Liver (tissue), 9 donors: Measurements from ENCODE around the gene PNMA6F. TPM values are rescaled to one million over a fixed set of nuclear protein-coding genes. Genes with fewer than 3 reads are reported as not detected.

Source experiments
- DNase-seq: peaks from one replicate; pipeline ENCODE4 v3.0.0-alpha.2; 2017; ENCODE audit warnings: low spot score
- H3K27ac ChIP-seq, 2 donors: one replicate each; pipeline ENCODE4 v1.7.0; 2013; ENCODE audit warnings: inconsistent platforms in 2 of 2, low read length in 2 of 2, control low read depth in 1 of 2, low read depth in 1 of 2, mild to moderate bottlenecking in 1 of 2
- H3K27me3 ChIP-seq, 4 donors: one replicate each; pipeline versions ENCODE4 v1.6.1 to v1.7.0; 2013; ENCODE audit warnings: low read length in 3 of 4, inconsistent platforms in 1 of 4, mild to moderate bottlenecking in 1 of 4, moderate library complexity in 1 of 4; ENCODE audit not compliant: control insufficient read depth in 4 of 4, insufficient read depth in 4 of 4
- H3K36me3 ChIP-seq, 4 donors: one replicate each; pipeline versions ENCODE4 v1.6.1 to v1.7.0; 2013; ENCODE audit warnings: low read length in 3 of 4, mild to moderate bottlenecking in 3 of 4, low read depth in 1 of 4, moderate library complexity in 1 of 4; ENCODE audit not compliant: control insufficient read depth in 4 of 4, insufficient read depth in 3 of 4
- H3K4me1 ChIP-seq, 4 donors: one replicate each; pipeline versions ENCODE4 v1.6.1 to v1.7.0; 2013; ENCODE audit warnings: low read length in 3 of 4, mild to moderate bottlenecking in 3 of 4, moderate library complexity in 1 of 4; ENCODE audit not compliant: control insufficient read depth in 4 of 4, insufficient read depth in 4 of 4
- H3K4me3 ChIP-seq, 3 donors: one replicate each; pipeline versions ENCODE4 v1.6.1 to v1.7.0; 2013; ENCODE audit warnings: low read length in 3 of 3, control low read depth in 1 of 3, low read depth in 1 of 3, mild to moderate bottlenecking in 1 of 3
- H3K9ac ChIP-seq, 2 donors: one replicate each; pipeline ENCODE4 v1.7.0; 2013; ENCODE audit warnings: low read length in 2 of 2, mild to moderate bottlenecking in 2 of 2, moderate library complexity in 2 of 2, control low read depth in 1 of 2, low read depth in 1 of 2
- H3K9me3 ChIP-seq, 4 donors: one replicate each; pipeline versions ENCODE4 v1.6.1 to v1.7.0; 2013; ENCODE audit warnings: low read length in 3 of 4; ENCODE audit not compliant: control insufficient read depth in 4 of 4
- ATF3 ChIP-seq: IDR thresholded peaks from 2 replicates; pipeline ENCODE4 v1.6.1; 2016; ENCODE audit warnings: antibody characterized with exemption
- CTCF ChIP-seq: fragments of 150-350 bp; IDR thresholded peaks from 2 replicates; pipeline ENCODE4 v1.5.1; 2017; ENCODE audit warnings: improper control_type of control experiment, low read depth, low read length; ENCODE audit not compliant: missing input control
- EGR1 ChIP-seq, 2 donors: IDR thresholded peaks; 2 replicates each; pipeline ENCODE4 v1.6.1; 2016 to 2018; ENCODE audit warnings: antibody characterized with exemption in 2 of 2, low read depth in 2 of 2
- FOXA1 ChIP-seq: IDR thresholded peaks from 2 replicates; pipeline ENCODE4 v1.6.1; 2016; ENCODE audit warnings: antibody characterized with exemption
- FOXA2 ChIP-seq: IDR thresholded peaks from 2 replicates; pipeline ENCODE4 v1.6.1; 2016; ENCODE audit warnings: antibody characterized with exemption
- HNF4A ChIP-seq, 2 donors: conservative IDR thresholded peaks; 2 replicates each; pipeline ENCODE4 v1.6.1; 2016; ENCODE audit warnings: antibody characterized with exemption in 2 of 2, mild to moderate bottlenecking in 2 of 2
- HNF4G ChIP-seq: IDR thresholded peaks from 2 replicates; pipeline ENCODE4 v1.6.1; 2016; ENCODE audit warnings: antibody characterized with exemption
- JUND ChIP-seq, 2 donors: IDR thresholded peaks; 2 replicates each; pipeline ENCODE4 v1.6.1; 2016; ENCODE audit warnings: antibody characterized with exemption in 2 of 2
- MAX ChIP-seq: IDR thresholded peaks from 2 replicates; pipeline ENCODE4 v1.6.1; 2016; ENCODE audit warnings: antibody characterized with exemption
- NR2F2 ChIP-seq: IDR thresholded peaks from 2 replicates; pipeline ENCODE4 v1.6.1; 2016; ENCODE audit warnings: antibody characterized with exemption
- RAD21 ChIP-seq, 2 donors: IDR thresholded peaks; 2 replicates each; pipeline ENCODE4 v1.6.1; 2016; ENCODE audit warnings: antibody characterized with exemption in 2 of 2, mild to moderate bottlenecking in 2 of 2
- RXRA ChIP-seq, 2 donors: IDR thresholded peaks; 2 replicates each; pipeline ENCODE4 v1.6.1; 2017 to 2018; ENCODE audit warnings: antibody characterized with exemption in 2 of 2, mild to moderate bottlenecking in 1 of 2
- SP1 ChIP-seq: IDR thresholded peaks from 2 replicates; pipeline ENCODE4 v1.6.1; 2018; ENCODE audit warnings: antibody characterized with exemption, mild to moderate bottlenecking
- TAF1 ChIP-seq: conservative IDR thresholded peaks from 2 replicates; pipeline ENCODE4 v1.6.1; 2016; ENCODE audit warnings: antibody characterized with exemption, mild to moderate bottlenecking
- YY1 ChIP-seq: IDR thresholded peaks from 2 replicates; pipeline ENCODE4 v1.6.1; 2016; ENCODE audit warnings: antibody characterized with exemption, mild to moderate bottlenecking
- ZBTB33 ChIP-seq: IDR thresholded peaks from 2 replicates; pipeline ENCODE4 v1.6.1; 2016; ENCODE audit warnings: antibody characterized with exemption
- WGBS: extraction: QIAGEN DNeasy Blood & Tissue Kit; methylation state at CpG from one replicate; pipeline ENCODE4 v1.1.7; 2013; 5-methylcytosine and 5-hydroxymethylcytosine counted together
- polyA plus RNA-seq, 2 donors: library from polyadenylated mRNA; stranded (reverse) in 1 of 2; unstranded in 1 of 2; fragments of 200-250 nt in 1 of 2; fragments of >200 nt in 1 of 2; fragmentation: Nextera tagmentation in 1 of 2; extraction: Ambion mirVana in 1 of 2; gene quantifications; one replicate each; pipeline versions ENCODE4 v1.2.1 to v1.2.3, GENCODE V29; 2013 to 2015
- total RNA-seq, 2 donors: library from RNA; depleted of rRNA; stranded (reverse); fragments of >200 nt; gene quantifications; one replicate each; pipeline ENCODE4 v1.2.3, GENCODE V29; 2014
- TF ChIP-seq, protein P1 (sequence below): IDR thresholded peaks from 2 replicates; pipeline ENCODE4 v1.6.1; 2016; ENCODE audit warnings: antibody characterized with exemption, mild to moderate bottlenecking
- donor health status: healthy.
- donor health status: healthy.
- donor health status: healthy.
- donor health status: healthy.
- donor health status: healthy.

Gene PNMA6F
- total and polyA plus RNA-seq, 4 donors = not detected

DNA sequence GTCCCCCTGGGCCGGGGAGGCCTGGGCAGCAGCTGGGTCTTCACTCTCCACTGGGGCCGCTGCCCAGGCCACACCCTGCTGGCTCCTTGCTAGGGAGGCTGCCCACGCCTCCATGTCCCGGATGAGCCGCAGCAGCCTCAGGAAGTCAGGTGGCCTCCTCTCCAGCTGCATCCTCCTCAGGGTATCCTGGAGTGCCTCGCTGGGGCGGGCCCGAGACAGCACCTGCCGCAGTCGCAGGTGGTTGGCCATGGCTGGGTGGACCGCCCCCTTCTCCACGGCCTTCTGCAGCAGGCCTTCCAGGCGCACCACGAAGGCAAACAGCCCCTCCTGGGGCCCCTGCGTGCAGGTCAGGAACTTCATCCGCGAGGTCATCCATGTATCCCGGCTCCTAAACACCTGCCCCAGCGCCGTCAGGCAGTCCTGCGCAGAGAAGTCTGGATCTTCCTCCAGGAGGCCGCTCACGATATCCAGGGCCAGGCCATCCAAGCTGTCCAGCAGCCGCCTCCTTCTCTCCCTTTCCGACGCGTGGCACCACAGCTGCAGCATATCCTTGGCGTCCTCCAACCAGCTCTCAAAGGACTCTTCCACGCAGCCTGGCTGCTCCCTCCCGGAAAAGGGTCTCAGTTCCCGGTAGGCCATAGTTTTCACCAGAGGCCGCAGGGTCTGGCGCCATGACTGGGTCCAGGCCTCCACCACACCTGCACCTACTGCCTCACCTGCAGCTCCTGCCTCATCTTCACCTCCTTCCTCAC, 2.1 kb downstream of the PNMA6F start:
- H3K27ac ChIP-seq = no peak overlapping the region
- no peaks in the 10 kb centered on the region for H3K4me1 ChIP-seq
- no peaks in the 10 kb centered on the region for H3K9me3 ChIP-seq
- 90% methylated on average over 33 of the region's 33 CpGs for WGBS
- no peaks in the 10 kb centered on the region for H3K27me3 ChIP-seq
- no peak overlapping the region for H3K4me3 ChIP-seq
- no peaks in the 10 kb centered on the region for H3K36me3 ChIP-seq
- H3K9ac ChIP-seq = no peak overlapping the region
- DNase-seq = no peak
- TF ChIP-seq FOXA1 (no peak), FOXA2 (no peak), CTCF (no peak), RXRA (IDR thresholded peaks at IDR 0.05) (no peak), HNF4A (conservative IDR thresholded peaks at IDR 0.05) (no peak), SP1 (no peak), ZBTB33 (no peak), ATF3 (no peak), NR2F2 (no peak), RAD21 (IDR thresholded peaks at IDR 0.05) (no peak), TAF1 (no peak), HNF4G (no peak), EGR1 (IDR thresholded peaks at IDR 0.05; ENCODE audit: low read depth in 2 of 2) (no peak)
- TF ChIP-seq, protein P1, sequence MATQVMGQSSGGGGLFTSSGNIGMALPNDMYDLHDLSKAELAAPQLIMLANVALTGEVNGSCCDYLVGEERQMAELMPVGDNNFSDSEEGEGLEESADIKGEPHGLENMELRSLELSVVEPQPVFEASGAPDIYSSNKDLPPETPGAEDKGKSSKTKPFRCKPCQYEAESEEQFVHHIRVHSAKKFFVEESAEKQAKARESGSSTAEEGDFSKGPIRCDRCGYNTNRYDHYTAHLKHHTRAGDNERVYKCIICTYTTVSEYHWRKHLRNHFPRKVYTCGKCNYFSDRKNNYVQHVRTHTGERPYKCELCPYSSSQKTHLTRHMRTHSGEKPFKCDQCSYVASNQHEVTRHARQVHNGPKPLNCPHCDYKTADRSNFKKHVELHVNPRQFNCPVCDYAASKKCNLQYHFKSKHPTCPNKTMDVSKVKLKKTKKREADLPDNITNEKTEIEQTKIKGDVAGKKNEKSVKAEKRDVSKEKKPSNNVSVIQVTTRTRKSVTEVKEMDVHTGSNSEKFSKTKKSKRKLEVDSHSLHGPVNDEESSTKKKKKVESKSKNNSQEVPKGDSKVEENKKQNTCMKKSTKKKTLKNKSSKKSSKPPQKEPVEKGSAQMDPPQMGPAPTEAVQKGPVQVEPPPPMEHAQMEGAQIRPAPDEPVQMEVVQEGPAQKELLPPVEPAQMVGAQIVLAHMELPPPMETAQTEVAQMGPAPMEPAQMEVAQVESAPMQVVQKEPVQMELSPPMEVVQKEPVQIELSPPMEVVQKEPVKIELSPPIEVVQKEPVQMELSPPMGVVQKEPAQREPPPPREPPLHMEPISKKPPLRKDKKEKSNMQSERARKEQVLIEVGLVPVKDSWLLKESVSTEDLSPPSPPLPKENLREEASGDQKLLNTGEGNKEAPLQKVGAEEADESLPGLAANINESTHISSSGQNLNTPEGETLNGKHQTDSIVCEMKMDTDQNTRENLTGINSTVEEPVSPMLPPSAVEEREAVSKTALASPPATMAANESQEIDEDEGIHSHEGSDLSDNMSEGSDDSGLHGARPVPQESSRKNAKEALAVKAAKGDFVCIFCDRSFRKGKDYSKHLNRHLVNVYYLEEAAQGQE = no peak

- no peak overlapping the region for H3K4me3 ChIP-seq
- H3K9me3 ChIP-seq = no peaks in the 10 kb centered on the region
- 94% methylated on average over 7 of the region's 7 CpGs for WGBS
- no peaks in the 10 kb centered on the region for H3K27me3 ChIP-seq
- H3K27ac ChIP-seq = no peak overlapping the region
- DNase-seq = no peak
- H3K36me3 ChIP-seq = no peaks in the 10 kb centered on the region
- no peak overlapping the region for H3K9ac ChIP-seq
- H3K4me1 ChIP-seq = no peaks in the 10 kb centered on the region
- TF ChIP-seq FOXA1 (no peak), EGR1 (IDR thresholded peaks at IDR 0.05; ENCODE audit: low read depth in 2 of 2) (no peak), NR2F2 (no peak), YY1 (no peak), JUND (IDR thresholded peaks at IDR 0.05) (no peak), HNF4A (conservative IDR thresholded peaks at IDR 0.05) (no peak), RXRA (IDR thresholded peaks at IDR 0.05) (no peak), ATF3 (no peak), RAD21 (IDR thresholded peaks at IDR 0.05) (no peak), HNF4G (no peak), ZBTB33 (no peak), MAX (no peak)
- TF ChIP-seq, protein P1 = no peak
These were observed 2.8 kb downstream of the PNMA6F start for GRCh38 chrX:153318811-153319210.
